ENCODE data around the gene CHD6.

The CHD6 gene

GRCh38 chr20:41586772-41587171 is 31.4 kb downstream of the CHD6 start:
- no peak for DNase-seq

- DNase-seq, result no peak
Observed at GRCh38 chr20:41580350-41580749, 37.8 kb downstream of the CHD6 start.

- DNase-seq, result no peak
Observed at GRCh38 chr20:41577129-41578009, 40.8 kb downstream of the CHD6 start.

- DNase-seq, result no peak
Observed at GRCh38 chr20:41575412-41575811, 42.8 kb downstream of the CHD6 start.

- no peak for DNase-seq
Observed at GRCh38 chr20:41574802-41575389, 43.3 kb downstream of the CHD6 start.

- peak; percentile 14 for DNase-seq
Observed at GRCh38 chr20:41573955-41574354, 44.2 kb downstream of the CHD6 start.

- DNase-seq, result peak; percentile 26
Observed at GRCh38 chr20:41572010-41572572, 46.1 kb downstream of the CHD6 start.

GRCh38 chr20:41571006-41571405 is 47.2 kb downstream of the CHD6 start:
- DNase-seq, result no peak

- no peak for DNase-seq
Observed at GRCh38 chr20:41570557-41570956, 47.6 kb downstream of the CHD6 start.

GRCh38 chr20:41567615-41568014 is 50.6 kb downstream of the CHD6 start:
- no peak for DNase-seq

- DNase-seq, result no peak
Observed at GRCh38 chr20:41566896-41567527, 51.2 kb downstream of the CHD6 start.

GRCh38 chr20:41563087-41563486 is 55.1 kb downstream of the CHD6 start:
- no peak for DNase-seq

GRCh38 chr20:41560970-41561369 is 57.2 kb downstream of the CHD6 start:
- DNase-seq, result no peak

GRCh38 chr20:41559658-41560057 is 58.5 kb downstream of the CHD6 start:
- DNase-seq, result no peak

GRCh38 chr20:41553142-41553879 is 64.9 kb downstream of the CHD6 start:
- DNase-seq, result no peak

- no peak for DNase-seq
Observed at GRCh38 chr20:41552295-41553068, 65.7 kb downstream of the CHD6 start.

- DNase-seq, result no peak
Observed at GRCh38 chr20:41551011-41551705, 67.0 kb downstream of the CHD6 start.

GRCh38 chr20:41547221-41547620 is 71.0 kb downstream of the CHD6 start:
- no peak for DNase-seq

GRCh38 chr20:41546535-41546934 is 71.6 kb downstream of the CHD6 start:
- DNase-seq, result no peak

- DNase-seq, result no peak
Observed at GRCh38 chr20:41544472-41544871, 73.7 kb downstream of the CHD6 start.

GRCh38 chr20:41540918-41541317 is 77.3 kb downstream of the CHD6 start:
- DNase-seq, result no peak

GRCh38 chr20:41540459-41540858 is 77.7 kb downstream of the CHD6 start:
- no peak for DNase-seq
